ENCODE measurements around the gene PPHLN1.

DNA sequence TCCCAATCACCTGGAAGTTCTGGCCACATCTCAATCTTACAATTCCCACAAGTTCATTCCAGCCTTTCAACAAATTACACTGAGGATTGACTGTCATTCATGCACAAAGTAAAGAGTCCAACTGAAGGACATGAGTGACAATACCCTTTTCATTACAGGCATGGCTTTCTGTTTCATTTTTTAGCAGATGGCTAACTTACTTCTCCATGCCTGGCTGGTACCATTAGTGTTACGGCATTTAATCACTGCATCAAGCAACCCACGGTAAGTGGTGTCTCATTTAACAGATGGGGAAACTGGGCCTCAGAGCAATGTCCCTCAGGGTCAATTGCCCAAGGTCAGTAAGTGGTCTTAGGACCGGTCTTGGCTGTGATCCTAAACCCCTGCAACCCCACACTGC is 149.1 kb downstream of the PPHLN1 start:
- TF ChIP-seq, protein P1, sequence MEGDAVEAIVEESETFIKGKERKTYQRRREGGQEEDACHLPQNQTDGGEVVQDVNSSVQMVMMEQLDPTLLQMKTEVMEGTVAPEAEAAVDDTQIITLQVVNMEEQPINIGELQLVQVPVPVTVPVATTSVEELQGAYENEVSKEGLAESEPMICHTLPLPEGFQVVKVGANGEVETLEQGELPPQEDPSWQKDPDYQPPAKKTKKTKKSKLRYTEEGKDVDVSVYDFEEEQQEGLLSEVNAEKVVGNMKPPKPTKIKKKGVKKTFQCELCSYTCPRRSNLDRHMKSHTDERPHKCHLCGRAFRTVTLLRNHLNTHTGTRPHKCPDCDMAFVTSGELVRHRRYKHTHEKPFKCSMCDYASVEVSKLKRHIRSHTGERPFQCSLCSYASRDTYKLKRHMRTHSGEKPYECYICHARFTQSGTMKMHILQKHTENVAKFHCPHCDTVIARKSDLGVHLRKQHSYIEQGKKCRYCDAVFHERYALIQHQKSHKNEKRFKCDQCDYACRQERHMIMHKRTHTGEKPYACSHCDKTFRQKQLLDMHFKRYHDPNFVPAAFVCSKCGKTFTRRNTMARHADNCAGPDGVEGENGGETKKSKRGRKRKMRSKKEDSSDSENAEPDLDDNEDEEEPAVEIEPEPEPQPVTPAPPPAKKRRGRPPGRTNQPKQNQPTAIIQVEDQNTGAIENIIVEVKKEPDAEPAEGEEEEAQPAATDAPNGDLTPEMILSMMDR (IDR thresholded peaks at IDR 0.05): no peak
- TF ChIP-seq POLR2A (IDR thresholded peaks at IDR 0.05) (no peak), POLR2AphosphoS5 (IDR thresholded peaks at IDR 0.05) (no peak)
